HuH-7 (cell line): ENCODE results near the gene DNAH7.
"Not testable (repeated sequence)": the region's sequence is repeated elsewhere in the genome, so short reads cannot be mapped to it uniquely, and the experiment has no call there.

Experiments
- DNase-seq: peaks from one replicate; pipeline ENCODE4 v3.0.0; 2011; ENCODE audit warnings: low spot score

Gene DNAH7

DNA sequence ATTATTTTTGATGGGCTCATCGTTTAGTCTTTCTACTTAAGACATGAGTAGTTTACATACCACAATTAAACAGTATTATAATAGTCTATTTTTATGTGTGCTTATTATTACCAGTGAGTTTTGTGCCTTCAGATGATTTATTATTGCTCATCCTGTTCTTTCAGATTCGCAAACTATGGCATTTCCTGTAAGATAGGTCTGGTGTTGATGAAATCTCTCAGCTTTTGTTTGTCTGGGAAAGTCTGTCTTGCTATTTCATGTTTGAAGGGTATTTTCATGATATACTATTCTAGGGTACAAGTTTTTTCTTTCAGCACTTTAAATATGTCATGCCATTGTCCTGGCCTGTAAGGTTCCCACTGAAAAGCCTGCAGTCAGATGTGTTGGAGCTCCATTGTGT is 101.3 kb downstream of the DNAH7 start:
- no peak for DNase-seq

- DNase-seq, result no peak
Observed at GRCh38 chr2:195961873-195962272, 106.8 kb downstream of the DNAH7 start.

DNA sequence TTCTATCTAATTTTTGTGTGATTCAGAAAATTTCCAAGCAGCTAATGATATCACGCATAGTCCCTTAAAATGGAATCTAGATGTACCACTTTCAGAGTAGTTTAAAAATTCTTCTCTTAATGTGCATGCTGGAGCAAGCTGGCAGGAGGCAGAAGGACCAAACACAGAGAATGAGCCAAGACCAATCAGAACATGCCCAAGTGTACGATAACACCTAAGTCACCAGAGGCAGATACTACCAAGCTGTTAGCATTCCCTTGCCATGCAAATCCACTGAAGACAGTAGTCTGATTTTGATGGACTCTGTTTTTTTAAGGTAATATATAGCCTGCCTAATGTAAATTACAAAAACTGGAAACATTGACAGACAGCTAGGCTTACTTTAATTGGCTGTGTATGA is 109.3 kb downstream of the DNAH7 start:
- DNase-seq, result no peak

GRCh38 chr2:195956725-195957124 is 111.9 kb downstream of the DNAH7 start:
- no peak for DNase-seq

- DNase-seq, result no peak
Observed at GRCh38 chr2:195945056-195945455, 123.6 kb downstream of the DNAH7 start.

- DNase-seq, result no peak
Observed at GRCh38 chr2:195937176-195937575, 131.5 kb downstream of the DNAH7 start.

DNA sequence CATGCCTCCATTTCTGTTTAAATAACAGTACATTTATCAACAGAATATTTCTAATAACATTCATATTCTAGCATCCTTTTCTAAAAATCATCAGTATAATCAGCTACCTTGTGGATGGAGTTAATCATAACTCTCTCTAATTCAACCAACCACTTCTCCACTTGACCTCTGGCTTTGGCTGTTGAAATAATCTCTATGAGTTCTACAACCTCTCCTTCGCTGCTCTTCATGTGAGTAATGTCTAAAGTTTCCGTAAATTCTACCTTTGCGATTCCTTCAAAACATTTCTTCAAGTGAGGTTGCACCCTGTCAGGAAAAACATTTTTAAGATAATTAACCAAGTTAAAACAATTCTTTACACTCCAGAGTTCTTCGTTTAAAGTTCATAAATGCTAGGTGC is 134.2 kb downstream of the DNAH7 start:
- no peak for DNase-seq

- no peak for DNase-seq
Observed at GRCh38 chr2:195929531-195929930, 139.1 kb downstream of the DNAH7 start.

GRCh38 chr2:195925120-195925519 is 143.5 kb downstream of the DNAH7 start:
- DNase-seq, result no peak

- no peak for DNase-seq
Observed at GRCh38 chr2:195923889-195924288, 144.7 kb downstream of the DNAH7 start.

GRCh38 chr2:195917021-195917600 is 151.5 kb downstream of the DNAH7 start:
- DNase-seq, result not testable (repeated sequence)

DNA sequence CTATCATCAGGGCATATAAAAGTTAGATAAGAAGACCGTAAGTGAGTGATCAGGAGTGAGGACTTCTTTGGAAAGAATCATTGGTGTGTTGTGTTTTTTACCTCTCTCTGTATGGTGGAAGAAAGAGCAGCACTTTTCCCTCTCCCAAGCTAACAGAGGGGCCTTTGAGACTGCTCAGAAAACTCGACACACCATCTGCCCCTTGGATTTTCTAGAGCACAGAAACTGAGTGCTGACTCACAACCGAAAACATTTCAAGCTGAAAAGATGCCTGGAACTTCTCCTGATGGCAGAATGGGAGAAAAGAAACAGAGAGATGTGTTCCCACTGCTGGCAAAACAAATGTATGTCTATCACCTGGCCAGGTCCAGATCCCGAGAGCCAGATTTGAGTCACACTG is 156.6 kb downstream of the DNAH7 start:
- no peak for DNase-seq

DNA sequence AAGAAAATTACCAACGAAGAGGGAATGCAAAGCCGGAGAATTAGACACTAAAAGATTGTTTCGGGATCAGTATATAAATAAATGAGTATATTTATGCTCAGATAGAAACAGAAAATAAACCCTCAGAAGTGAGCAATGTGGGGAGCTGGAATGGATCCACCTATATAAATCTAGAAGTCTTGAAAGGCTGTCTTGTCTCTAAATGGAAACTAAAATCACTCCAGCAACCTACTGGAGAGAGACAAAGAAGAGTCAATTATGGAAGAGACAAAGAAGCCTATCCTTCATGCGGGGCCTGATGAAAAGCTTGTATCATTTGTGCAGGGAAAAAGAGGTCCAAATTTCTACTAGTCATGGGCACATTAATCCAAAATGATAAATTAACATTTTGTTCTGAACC is 158.1 kb downstream of the DNAH7 start:
- DNase-seq, result no peak

DNA sequence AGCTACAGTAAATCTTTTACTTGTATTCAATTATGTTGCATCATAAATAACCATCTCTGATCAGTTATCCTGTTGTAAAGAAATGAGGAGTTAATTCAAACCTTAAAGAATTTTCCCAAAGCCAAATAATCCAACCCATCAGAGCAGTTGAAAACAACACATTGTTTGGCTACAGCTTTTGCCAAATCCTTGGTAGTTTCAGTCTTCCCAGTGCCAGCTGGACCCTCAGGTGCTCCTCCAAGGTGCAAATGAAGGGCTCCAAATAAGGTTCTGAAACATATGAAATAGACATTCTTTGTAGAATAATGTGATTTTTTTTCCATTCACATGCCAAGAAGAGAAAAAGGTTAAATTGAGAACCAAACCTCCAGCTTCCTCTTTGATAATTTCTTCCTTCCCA is 158.7 kb downstream of the DNAH7 start:
- DNase-seq, result no peak

- no peak for DNase-seq
Observed at GRCh38 chr2:195907474-195907873, 161.2 kb downstream of the DNAH7 start.

DNA sequence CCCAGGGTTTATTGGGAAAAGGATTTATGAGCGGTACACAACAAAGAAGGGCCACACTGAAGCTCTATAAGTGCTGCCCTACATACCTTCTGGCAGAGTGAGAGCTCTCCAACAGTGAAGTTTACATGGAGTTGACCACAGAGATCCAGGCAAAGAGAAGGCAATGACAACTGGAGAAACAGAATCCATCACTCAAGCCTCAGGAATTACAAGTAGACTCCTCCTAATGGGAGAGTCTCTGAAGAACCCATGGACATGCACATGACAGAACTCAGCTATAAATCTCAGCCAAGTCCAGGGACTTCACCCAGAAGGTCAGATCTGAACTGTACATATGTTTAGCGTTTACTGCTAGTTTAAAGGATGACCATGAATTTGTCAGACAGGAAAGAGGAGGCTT is 164.7 kb downstream of the DNAH7 start:
- DNase-seq, result no peak

- no peak for DNase-seq
Observed at GRCh38 chr2:195902857-195903256, 165.8 kb downstream of the DNAH7 start.

- DNase-seq, result no peak
Observed at GRCh38 chr2:195899226-195899625, 169.4 kb downstream of the DNAH7 start.

- DNase-seq, result no peak
Observed at GRCh38 chr2:195898505-195899191, 170.0 kb downstream of the DNAH7 start.

- DNase-seq, result no peak
Observed at GRCh38 chr2:195891081-195891480, 177.6 kb downstream of the DNAH7 start.

GRCh38 chr2:195879153-195879552 is 189.5 kb downstream of the DNAH7 start:
- no peak for DNase-seq

GRCh38 chr2:195871326-195871725 is 197.3 kb downstream of the DNAH7 start:
- DNase-seq, result no peak

- DNase-seq, result no peak
Observed at GRCh38 chr2:195864316-195864715, 204.3 kb downstream of the DNAH7 start.

DNA sequence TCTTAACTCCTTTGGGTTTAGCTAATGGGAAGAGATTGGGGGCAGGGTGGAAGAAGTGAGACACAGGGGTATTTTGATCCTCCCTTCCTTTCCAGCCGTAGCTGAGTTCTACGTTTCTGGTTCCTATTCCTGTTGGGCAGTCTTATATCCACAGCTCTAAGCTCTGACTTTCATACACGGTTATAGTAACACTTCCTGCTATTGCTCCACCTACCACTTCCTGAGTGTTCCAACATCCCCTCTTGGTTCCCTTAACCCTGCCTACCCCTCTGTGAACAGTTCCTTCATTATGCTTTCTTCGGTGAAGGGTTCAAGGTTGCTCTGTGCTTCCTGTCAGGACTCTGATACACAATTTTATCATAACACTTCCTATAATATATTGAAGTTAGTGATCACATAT is 205.1 kb downstream of the DNAH7 start:
- no peak for DNase-seq
